GM18870 (cell line): Measurements from ENCODE around the gene SPATS2L.

Experiments
- ATAC-seq: cut with Tn5 transposase; IDR thresholded peaks from one replicate; pipeline ENCODE4 v1.9.1; 2021; ENCODE audit warnings: moderate library complexity; ENCODE audit not compliant: unreplicated experiment

The SPATS2L gene

GRCh38 chr2:200373973-200374416 lies 67.5 kb downstream of the SPATS2L start:
- peak; percentile 91 for ATAC-seq

- ATAC-seq: no peak
Observed at GRCh38 chr2:200376513-200377354, 70.2 kb downstream of the SPATS2L start.

GRCh38 chr2:200377355-200378336 lies 71.2 kb downstream of the SPATS2L start:
- ATAC-seq: no peak

DNA sequence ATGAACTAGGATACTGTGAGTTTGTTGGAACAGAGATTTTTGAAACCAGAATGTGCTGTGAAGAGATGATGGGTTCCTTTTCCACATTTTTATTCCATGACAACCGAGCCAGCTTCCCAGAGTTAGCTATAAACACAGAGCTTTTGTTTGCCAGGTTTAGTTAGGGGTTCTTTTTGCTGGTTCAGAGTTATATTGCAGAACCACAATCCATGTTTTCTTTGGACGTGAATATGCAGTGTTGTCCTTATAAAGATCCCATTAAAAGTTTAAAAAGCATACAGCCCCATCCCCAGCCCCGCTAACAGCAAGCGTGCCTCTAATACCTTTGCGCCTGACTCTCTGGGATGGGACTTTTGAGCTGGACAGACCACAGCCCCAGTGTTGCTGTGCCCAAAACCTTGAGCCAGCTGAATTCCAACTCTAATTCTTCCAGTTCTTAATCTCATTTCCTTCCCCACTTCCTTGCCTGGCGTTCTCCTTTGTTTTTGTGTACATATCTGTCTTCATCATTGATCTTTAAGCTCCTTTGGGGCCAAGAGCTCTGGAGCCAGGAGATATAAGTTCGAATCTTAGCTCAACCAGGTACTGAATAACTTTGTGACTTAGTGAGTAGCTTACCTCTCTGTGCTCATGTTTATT lies 72.3 kb downstream of the SPATS2L start:
- ATAC-seq: no peak

- ATAC-seq: no peak
Observed at GRCh38 chr2:200379481-200380090, 73.1 kb downstream of the SPATS2L start.

- no peak for ATAC-seq
Observed at GRCh38 chr2:200380091-200380561, 73.6 kb downstream of the SPATS2L start.

- ATAC-seq: no peak
Observed at GRCh38 chr2:200380833-200381542, 74.5 kb downstream of the SPATS2L start.

DNA sequence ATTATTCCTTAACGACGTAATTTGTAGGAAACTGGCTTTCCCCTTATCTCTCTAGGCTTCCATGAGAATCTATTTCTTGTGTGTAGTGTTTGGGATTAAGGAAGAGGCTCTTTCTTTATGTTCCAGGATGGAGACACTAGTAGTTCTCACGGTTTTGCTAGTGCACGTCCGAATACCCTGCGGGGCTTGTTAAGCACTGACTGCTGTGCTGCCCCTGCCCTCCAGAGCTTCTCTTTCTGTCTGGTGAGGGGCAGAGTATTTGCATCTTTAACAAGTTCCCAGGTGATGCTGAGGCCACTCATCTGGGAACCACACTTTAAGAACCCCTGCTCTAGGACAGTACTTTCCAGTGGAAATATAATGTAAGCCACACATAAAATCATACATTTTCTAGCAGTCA lies 76.4 kb downstream of the SPATS2L start:
- no peak for ATAC-seq

GRCh38 chr2:200383380-200384110 lies 77.1 kb downstream of the SPATS2L start:
- ATAC-seq: peak; percentile 76

- ATAC-seq: no peak
Observed at GRCh38 chr2:200385063-200385635, 78.7 kb downstream of the SPATS2L start.

DNA sequence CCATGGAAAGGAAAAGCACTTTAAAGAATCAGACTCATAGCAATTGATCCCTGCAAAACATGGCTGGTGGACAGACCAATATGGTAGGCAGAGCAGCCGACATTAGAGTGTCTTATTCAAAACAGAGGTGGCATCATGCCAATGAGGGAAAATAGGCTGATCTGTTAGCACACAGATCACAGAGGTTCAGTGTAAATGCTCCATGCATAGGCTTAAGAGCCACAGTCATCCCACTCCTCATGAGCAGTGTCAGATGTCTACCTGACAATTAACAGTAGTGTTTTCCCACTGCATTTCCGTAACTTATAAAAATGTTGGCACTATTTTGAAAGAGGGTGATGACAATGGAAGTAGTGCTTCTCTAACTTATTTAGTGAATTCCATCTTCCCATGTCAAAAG lies 86.7 kb downstream of the SPATS2L start:
- ATAC-seq: no peak

- ATAC-seq: no peak
Observed at GRCh38 chr2:200394045-200394444, 87.6 kb downstream of the SPATS2L start.

- ATAC-seq: no peak
Observed at GRCh38 chr2:200396781-200397242, 90.3 kb downstream of the SPATS2L start.

DNA sequence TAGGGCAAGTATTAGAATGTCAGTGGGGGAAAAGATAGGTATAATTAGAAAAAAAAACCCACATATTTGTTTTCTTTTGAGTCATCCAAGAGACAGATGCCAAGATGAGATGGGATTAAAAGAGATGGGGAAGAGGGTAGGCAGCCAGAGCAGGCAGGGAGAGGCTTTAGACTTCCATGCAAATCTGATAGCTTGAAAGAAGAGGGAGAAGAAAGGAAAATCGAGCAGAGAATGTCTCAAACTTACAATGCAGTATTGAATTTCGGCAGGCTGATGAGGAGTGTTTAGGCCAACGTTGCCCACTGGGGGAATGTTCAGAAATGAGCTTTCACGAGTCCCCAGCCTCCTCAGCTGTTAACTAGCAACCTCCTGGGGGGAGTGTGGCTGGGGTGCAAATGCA lies 91.3 kb downstream of the SPATS2L start:
- no peak for ATAC-seq

GRCh38 chr2:200399046-200399445 lies 92.6 kb downstream of the SPATS2L start:
- ATAC-seq: no peak

DNA sequence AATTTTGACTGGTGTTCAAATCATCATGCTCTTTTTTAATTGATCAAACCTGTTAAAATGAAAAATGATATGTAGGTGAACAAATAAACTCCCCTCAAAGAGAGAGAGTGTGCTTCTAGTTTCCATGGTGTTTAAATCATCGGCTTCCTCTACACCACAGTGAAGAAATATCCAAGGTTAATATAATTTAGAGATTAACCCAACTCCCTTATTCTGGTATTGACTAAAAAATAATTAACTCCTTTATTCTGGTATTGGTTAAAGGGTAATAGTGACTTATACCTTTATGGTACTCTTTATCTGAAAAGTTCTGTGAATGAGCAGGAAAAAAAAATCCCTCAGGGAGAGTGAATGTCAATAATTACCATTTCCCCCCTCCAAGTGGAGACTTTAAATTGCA lies 93.1 kb downstream of the SPATS2L start:
- no peak for ATAC-seq

DNA sequence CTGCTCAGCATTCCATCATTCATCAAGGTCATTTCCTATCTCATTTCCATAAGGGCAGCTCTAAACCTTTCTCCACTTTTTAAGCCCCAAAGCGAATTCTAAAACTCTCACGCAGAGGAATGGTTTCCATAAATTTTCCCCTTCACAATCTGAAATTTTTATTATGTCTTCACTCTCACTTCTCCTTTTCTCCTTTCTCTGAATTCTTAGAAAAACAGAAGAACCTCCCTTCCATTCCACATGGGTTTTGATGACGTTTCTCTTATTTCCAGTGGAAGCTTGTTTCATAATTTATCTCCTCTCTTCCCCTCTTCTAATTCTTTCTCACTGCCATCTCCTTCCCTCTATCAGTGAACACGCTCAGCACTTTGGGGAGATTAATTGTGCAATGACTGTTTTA lies 97.3 kb downstream of the SPATS2L start:
- ATAC-seq: no peak

DNA sequence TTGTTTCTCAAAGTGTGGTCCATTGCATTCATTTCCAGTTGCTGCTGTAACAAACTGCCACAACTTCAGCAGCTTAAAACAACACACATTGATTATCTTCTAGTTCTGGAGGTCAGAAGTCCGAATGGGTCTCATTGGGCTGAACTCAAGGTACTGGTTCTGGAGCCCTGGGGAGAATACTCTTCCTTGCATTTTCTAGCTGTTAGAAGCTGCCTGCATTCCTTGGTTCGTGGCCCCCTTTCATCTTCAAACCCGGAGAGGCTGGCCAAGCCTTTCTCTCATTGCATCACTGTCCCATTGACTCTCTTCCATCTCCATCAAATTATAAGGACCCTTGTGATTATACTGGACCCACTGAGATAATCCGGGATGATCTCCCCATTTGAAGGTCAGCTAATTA lies 98.1 kb downstream of the SPATS2L start:
- ATAC-seq: no peak
